Inferior parietal cortex (tissue), 1 donor: Measurements from ENCODE around the gene SREBF1.

Experiments used
- DNase-seq: peaks from one replicate; pipeline ENCODE4 v3.0.0-alpha.2; 2016; ENCODE audit errors: extremely low spot score

Gene SREBF1

DNA sequence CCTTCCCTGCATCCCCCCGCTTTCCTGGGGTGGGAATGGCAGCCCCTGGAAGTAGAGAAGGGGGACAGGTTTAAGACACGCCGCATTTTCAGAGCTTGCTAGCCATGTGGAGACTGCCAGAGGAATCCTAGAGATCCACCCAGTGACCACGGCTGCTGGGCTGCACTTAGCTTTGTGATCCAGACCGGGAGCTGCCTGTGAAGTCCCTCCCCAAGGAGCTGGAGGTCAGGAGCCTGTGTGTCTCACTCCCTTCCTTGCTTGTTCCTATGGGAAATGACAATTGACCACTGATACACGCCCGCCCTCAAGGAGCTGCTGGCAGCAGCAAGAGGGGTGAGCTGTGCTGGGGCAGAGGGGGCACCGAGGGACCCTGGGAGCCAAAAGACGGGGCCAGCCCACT lies 73.7 kb downstream of the SREBF1 start:
- DNase-seq = no peak

GRCh38 chr17:17762744-17763105 lies 74.1 kb downstream of the SREBF1 start:
- DNase-seq = no peak
